Measurements from ENCODE around the gene ADGRV1.

Gene ADGRV1

GRCh38 chr5:91119981-91120850 is 561.6 kb downstream of the ADGRV1 start:
- TF ChIP-seq CTCF (IDR thresholded peaks at IDR 0.05; ENCODE audit: insufficient read depth, missing control alignments), result no peak
- DNase-seq (ENCODE audit: insufficient read length, low spot score) (no peak), FAIRE-seq (no peak)

GRCh38 chr5:91121347-91121993 is 562.9 kb downstream of the ADGRV1 start:
- FAIRE-seq (no peak), DNase-seq (ENCODE audit: insufficient read length, low spot score) (no peak)
- TF ChIP-seq CTCF (IDR thresholded peaks at IDR 0.05; ENCODE audit: insufficient read depth, missing control alignments), result no peak

- FAIRE-seq, result peak; percentile 83
Measured at GRCh38 chr5:91122651-91123050, 564.1 kb downstream of the ADGRV1 start.

GRCh38 chr5:91123291-91123690 is 564.7 kb downstream of the ADGRV1 start:
- no peak for FAIRE-seq
- DNase-seq (ENCODE audit: insufficient read length, low spot score), result no peak
- no peak for TF ChIP-seq CTCF (IDR thresholded peaks at IDR 0.05; ENCODE audit: insufficient read depth, missing control alignments)

More at GRCh38 chr5:91122651-91123050, 564.1 kb downstream of the ADGRV1 start:
- no peak for DNase-seq (ENCODE audit: insufficient read length, low spot score)
- no peak for TF ChIP-seq CTCF (IDR thresholded peaks at IDR 0.05; ENCODE audit: insufficient read depth, missing control alignments)

- FAIRE-seq, result no peak
- TF ChIP-seq CTCF (IDR thresholded peaks at IDR 0.05; ENCODE audit: insufficient read depth, missing control alignments), result no peak
- DNase-seq (ENCODE audit: insufficient read length, low spot score), result no peak
Measured at GRCh38 chr5:91123901-91124300, 565.3 kb downstream of the ADGRV1 start.

GRCh38 chr5:91125916-91126315 is 567.3 kb downstream of the ADGRV1 start:
- no peak for DNase-seq (ENCODE audit: insufficient read length, low spot score)
- TF ChIP-seq CTCF (IDR thresholded peaks at IDR 0.05; ENCODE audit: insufficient read depth, missing control alignments), result no peak
- FAIRE-seq, result no peak

GRCh38 chr5:91126448-91126847 is 567.9 kb downstream of the ADGRV1 start:
- FAIRE-seq (no peak), DNase-seq (ENCODE audit: insufficient read length, low spot score) (no peak)
- TF ChIP-seq CTCF (IDR thresholded peaks at IDR 0.05; ENCODE audit: insufficient read depth, missing control alignments), result no peak
